ENCODE results near the gene UPK1B.
"Not testable (repeated sequence)": the region's sequence is repeated elsewhere in the genome, so short reads cannot be mapped to it uniquely, and the experiment has no call there.

The UPK1B gene

GRCh38 chr3:119227070-119227850, 53.9 kb downstream of the UPK1B start:
- no peak for DNase-seq

GRCh38 chr3:119228373-119229145, 55.2 kb downstream of the UPK1B start:
- DNase-seq = no peak

- no peak for DNase-seq
Observed at GRCh38 chr3:119229190-119229589, 55.8 kb downstream of the UPK1B start.

GRCh38 chr3:119230071-119230470, 56.7 kb downstream of the UPK1B start:
- no peak for DNase-seq

GRCh38 chr3:119230745-119231144, 57.3 kb downstream of the UPK1B start:
- no peak for DNase-seq

GRCh38 chr3:119234610-119235009, 61.2 kb downstream of the UPK1B start:
- DNase-seq = no peak

- peak; percentile 86 for DNase-seq
Observed at GRCh38 chr3:119235151-119235550, 61.8 kb downstream of the UPK1B start.

- DNase-seq = no peak
Observed at GRCh38 chr3:119236756-119237155, 63.4 kb downstream of the UPK1B start.

- no peak for DNase-seq
Observed at GRCh38 chr3:119237299-119237698, 63.9 kb downstream of the UPK1B start.

GRCh38 chr3:119238363-119238762, 65.0 kb downstream of the UPK1B start:
- DNase-seq = no peak

- no peak for DNase-seq
Observed at GRCh38 chr3:119239206-119239820, 65.9 kb downstream of the UPK1B start.

GRCh38 chr3:119240101-119240590, 66.7 kb downstream of the UPK1B start:
- no peak for DNase-seq

- DNase-seq = peak; percentile 89
Observed at GRCh38 chr3:119240591-119241434, 67.4 kb downstream of the UPK1B start, which contains the start of gene B4GALT4. B4GALT4 (minus strand) TSS chr3:119240878; CDS start chr3:119230099, 10,779 bp downstream.

GRCh38 chr3:119242387-119243057, 69.1 kb downstream of the UPK1B start:
- not testable (repeated sequence) for DNase-seq

- DNase-seq = not testable (repeated sequence)
Observed at GRCh38 chr3:119243058-119243529, 69.7 kb downstream of the UPK1B start.

GRCh38 chr3:119243712-119244111, 70.3 kb downstream of the UPK1B start:
- no peak for DNase-seq

- DNase-seq = no peak
Observed at GRCh38 chr3:119245778-119246177, 72.4 kb downstream of the UPK1B start.

Measured in fibroblast of skin of right biceps (primary cell).